Measurements from ENCODE around the gene RNF14. TPM values are rescaled to one million over a fixed set of nuclear protein-coding genes. Genes with fewer than 3 reads are reported as not detected.
A peak's percentile ranks its signal among the peaks of the same experiment; 100 is the strongest.

Gene RNF14
- total and polyA plus RNA-seq, 9 of the 15 experiments (the other 6 are each of a cell fraction or from before 2014, with no cell fraction given), result 36.3 to 140 (median 75.1) TPM

DNA sequence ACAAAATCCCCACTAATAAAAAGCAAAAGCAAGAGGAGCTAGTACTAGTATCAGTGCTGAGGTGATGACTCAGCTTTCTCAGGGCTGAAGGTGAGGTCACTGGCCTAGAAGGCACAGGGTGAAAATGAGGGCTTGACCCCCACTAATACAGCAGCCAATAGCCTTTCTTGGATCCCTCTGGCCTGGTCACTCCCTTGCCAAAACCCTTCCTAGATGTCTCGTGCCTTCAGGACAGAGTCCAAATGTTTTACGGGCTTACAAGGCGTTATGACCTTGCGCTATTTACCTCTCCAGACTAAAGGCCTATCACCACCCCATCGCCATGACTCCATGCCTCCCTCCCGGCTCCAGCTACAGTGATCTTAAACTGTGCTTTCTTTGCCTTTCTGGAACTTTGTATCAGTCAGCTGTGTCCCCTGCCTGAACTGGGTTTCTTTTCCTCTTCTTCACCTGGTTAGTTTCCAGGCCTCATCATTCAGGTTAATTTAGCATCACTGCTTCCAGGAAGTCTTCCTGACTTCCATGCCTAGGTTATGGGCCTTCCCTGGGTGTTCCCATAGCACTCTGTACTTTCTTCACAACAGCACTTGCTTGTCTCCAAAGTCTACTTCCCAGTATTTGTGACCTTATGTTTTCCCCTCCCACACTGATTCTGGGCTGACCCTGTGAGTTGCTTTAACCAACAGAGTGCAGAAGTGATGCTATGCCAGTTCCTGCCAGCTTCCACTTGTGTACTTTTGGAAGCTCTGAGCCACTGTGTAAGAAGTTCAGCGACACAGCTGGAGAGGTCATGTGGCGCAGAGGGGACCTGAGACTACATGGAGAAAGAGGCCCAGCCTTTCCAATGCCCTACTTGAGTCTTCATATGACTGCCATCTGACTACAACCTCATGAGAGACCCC is 49.4 kb upstream of the RNF14 start (continued):
- TF ChIP-seq ZNF316 (IDR thresholded peaks at IDR 0.05), result peak; percentile 99
- peak; percentile 7; the same call in 1 of the 2 replicates for TF ChIP-seq KLF13 (tag; IDR thresholded peaks at IDR 0.05; ENCODE audit: borderline replicate concordance, low read depth)
- TF ChIP-seq ZFX (CRISPR knock-in tag; IDR thresholded peaks at IDR 0.05), result peak; percentile 76
- TF ChIP-seq TSC22D4 (tag; IDR thresholded peaks at IDR 0.05), result no peak
- peak; percentile 72 for TF ChIP-seq NFE2L1 (tag; IDR thresholded peaks at IDR 0.05; ENCODE audit: borderline replicate concordance, low read depth)
- TF ChIP-seq, protein P1, sequence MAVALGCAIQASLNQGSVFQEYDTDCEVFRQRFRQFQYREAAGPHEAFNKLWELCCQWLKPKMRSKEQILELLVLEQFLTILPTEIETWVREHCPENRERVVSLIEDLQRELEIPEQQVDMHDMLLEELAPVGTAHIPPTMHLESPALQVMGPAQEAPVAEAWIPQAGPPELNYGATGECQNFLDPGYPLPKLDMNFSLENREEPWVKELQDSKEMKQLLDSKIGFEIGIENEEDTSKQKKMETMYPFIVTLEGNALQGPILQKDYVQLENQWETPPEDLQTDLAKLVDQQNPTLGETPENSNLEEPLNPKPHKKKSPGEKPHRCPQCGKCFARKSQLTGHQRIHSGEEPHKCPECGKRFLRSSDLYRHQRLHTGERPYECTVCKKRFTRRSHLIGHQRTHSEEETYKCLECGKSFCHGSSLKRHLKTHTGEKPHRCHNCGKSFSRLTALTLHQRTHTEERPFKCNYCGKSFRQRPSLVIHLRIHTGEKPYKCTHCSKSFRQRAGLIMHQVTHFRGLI (CRISPR knock-in tag; IDR thresholded peaks at IDR 0.05), result no peak
- TF ChIP-seq ADNP (tag; IDR thresholded peaks at IDR 0.05), result no peak
- 0 out of 2 replicates have a peak, but pooled peaks have one; percentile 29 for TF ChIP-seq MYNN (IDR thresholded peaks at IDR 0.05)
- TF ChIP-seq MYNN (CRISPR knock-in tag; IDR thresholded peaks at IDR 0.05), result no peak
- TF ChIP-seq, protein P2, sequence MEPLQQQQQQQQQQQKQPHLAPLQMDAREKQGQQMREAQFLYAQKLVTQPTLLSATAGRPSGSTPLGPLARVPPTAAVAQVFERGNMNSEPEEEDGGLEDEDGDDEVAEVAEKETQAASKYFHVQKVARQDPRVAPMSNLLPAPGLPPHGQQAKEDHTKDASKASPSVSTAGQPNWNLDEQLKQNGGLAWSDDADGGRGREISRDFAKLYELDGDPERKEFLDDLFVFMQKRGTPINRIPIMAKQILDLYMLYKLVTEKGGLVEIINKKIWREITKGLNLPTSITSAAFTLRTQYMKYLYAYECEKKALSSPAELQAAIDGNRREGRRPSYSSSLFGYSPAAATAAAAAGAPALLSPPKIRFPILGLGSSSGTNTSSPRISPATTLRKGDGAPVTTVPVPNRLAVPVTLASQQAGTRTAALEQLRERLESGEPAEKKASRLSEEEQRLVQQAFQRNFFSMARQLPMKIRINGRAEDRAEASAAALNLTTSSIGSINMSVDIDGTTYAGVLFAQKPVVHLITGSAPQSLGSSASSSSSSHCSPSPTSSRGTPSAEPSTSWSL (CRISPR knock-in tag; IDR thresholded peaks at IDR 0.05; ENCODE audit: borderline replicate concordance), result no peak
- TF ChIP-seq PTBP1 (IDR thresholded peaks at IDR 0.05; ENCODE audit: low read depth, low read length), result no peak
- TF ChIP-seq PHF20 (IDR thresholded peaks at IDR 0.05; ENCODE audit: partially characterized antibody), result peak; percentile 58
- TF ChIP-seq ZBTB17 (CRISPR knock-in tag; IDR thresholded peaks at IDR 0.05), result no peak
- TF ChIP-seq, protein P3, sequence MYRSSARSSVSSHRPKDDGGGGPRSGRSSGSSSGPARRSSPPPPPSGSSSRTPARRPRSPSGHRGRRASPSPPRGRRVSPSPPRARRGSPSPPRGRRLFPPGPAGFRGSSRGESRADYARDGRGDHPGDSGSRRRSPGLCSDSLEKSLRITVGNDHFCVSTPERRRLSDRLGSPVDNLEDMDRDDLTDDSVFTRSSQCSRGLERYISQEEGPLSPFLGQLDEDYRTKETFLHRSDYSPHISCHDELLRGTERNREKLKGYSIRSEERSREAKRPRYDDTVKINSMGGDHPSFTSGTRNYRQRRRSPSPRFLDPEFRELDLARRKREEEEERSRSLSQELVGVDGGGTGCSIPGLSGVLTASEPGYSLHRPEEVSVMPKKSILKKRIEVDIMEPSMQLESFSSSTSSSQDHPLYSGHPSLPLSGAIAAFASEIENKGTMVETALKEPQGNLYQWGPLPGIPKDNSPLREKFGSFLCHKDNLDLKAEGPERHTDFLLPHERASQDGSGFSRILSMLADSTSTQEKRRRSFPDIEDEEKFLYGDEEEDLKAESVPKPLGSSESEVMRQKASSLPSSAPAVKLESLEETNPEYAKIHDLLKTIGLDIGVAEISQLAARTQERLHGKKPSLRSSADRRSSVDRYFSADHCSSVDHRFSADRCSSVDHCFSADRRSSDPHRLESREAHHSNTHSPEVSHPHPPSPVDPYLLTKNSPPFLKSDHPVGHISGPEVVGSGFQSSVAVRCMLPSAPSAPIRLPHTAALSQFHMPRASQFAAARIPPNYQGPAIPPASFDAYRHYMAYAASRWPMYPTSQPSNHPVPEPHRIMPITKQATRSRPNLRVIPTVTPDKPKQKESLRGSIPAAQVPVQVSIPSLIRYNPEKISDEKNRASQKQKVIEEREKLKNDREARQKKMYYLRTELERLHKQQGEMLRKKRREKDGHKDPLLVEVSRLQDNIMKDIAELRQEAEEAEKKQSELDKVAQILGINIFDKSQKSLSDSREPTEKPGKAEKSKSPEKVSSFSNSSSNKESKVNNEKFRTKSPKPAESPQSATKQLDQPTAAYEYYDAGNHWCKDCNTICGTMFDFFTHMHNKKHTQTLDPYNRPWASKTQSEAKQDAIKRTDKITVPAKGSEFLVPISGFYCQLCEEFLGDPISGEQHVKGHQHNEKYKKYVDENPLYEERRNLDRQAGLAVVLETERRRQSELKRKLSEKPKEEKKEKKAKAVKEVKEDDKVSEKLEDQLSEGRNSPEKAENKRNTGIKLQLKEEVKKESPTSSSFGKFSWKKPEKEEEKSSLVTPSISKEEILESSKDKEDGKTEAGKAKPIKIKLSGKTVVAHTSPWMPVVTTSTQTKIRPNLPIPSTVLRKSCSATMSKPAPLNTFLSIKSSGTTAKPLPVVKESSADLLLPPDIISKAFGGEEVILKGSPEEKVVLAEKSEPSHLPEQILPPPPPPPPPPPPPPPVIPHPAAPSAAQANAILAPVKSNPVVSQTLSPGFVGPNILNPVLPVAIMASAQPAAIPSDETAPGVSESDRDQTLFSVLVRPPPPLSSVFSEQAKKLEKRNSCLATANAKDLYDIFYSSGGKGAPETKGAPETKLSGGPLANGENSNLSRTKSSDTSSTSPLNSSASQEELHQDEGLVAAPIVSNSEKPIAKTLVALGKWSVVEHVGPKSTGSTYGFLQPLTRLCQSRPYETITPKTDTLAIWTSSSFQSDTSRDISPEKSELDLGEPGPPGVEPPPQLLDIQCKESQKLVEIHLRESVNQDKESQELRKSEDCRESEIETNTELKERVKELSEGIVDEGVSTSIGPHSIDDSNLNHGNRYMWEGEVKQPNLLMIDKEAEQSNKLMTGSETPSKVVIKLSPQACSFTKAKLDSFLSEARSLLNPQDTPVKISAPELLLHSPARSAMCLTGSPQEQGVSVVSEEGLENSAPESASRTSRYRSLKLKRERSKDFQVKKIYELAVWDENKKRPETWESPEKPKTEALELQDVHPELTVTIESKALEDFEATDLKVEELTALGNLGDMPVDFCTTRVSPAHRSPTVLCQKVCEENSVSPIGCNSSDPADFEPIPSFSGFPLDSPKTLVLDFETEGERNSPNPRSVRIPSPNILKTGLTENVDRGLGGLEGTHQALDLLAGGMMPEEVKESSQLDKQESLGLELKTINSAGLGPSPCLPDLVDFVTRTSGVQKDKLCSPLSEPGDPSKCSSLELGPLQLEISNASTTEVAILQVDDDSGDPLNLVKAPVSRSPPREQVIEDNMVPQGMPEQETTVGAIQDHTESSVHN (IDR thresholded peaks at IDR 0.05; ENCODE audit: borderline replicate concordance in 1 of 2, low read depth in 1 of 2), result peak in 1 of 2 experiments; percentile 59; a peak in 2 of 4 replicates
- TF ChIP-seq ZNF12 (CRISPR knock-in tag; IDR thresholded peaks at IDR 0.05), result peak; percentile 77
- TF ChIP-seq TCFL5 (CRISPR knock-in tag; conservative IDR thresholded peaks at IDR 0.05), result no peak

All from K562 (cell line).